Measurements from ENCODE around the gene ZSCAN25.
"Not testable (repeated sequence)": the region's sequence is repeated elsewhere in the genome, so short reads cannot be mapped to it uniquely, and the experiment has no call there.

Gene ZSCAN25

DNA sequence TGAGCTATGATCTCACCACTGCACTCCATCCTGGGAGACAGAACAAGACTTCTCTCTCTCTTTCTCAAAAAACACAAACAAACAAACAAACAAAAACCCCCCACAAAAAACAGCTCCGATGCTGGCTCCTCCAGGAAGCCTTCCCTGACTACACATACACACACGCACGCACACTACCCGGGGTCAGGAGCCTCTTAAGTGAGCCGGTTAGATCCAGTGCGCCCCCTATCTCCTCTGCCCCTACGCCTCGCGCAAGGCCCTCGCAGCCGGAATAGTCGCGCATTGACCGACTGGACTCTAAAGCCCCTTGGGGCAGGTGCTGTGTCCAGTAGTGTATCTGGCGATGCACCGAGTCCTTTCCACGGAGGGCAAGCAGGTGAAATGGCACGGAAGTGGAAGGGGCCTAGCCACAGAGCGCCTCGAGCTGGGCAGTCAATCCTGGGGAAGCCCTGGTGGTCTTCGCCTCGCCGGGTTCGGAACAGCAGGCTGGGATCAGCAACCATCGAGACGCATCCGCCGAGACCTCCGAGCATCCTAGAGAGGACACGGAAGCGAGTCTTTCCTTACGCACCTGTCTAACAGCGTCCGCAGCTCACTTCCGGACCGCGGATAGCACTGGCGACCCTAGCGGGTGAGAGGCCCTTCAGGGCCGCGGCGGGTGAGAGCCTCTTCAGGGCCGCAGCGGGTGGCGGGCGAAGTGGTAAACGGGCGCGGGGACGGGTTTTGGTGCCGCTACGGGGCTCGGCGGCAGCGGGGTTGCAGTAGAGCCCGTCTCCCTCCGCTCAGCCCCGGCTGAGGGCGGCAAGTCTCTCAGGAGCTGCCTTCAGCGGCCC lies at the start of gene ZSCAN25:
TSS of gene ZSCAN25 (plus strand) at position 588 of the 833 bp plus-strand sequence. CDS start 2,661 bp downstream, outside the sequence.
- peak; percentile 100 for DNase-seq (ENCODE audit: low spot score)
- peak; percentile 99 for FAIRE-seq

DNA sequence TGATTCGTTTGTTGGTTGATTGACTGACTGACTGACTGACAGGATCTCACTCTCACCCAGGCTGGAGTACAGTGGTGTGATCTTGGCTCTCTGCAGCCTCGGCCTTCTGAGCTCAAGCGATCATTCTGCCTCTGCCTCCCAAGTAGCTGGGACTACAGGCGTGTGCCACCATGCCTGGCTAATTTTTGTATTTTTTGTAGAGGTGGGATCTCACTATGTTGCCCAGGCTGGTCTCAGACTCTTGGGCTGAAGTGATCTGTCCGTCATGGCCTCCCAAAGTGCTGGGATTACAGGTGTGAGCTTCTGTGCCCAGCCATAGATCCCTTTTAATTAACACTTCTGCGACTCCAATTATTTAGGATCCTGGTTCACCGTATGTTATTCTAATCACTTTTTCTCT lies 48.0 kb upstream of the ZSCAN25 start:
- FAIRE-seq; DNase-seq (ENCODE audit: low spot score): not testable (repeated sequence)

DNA sequence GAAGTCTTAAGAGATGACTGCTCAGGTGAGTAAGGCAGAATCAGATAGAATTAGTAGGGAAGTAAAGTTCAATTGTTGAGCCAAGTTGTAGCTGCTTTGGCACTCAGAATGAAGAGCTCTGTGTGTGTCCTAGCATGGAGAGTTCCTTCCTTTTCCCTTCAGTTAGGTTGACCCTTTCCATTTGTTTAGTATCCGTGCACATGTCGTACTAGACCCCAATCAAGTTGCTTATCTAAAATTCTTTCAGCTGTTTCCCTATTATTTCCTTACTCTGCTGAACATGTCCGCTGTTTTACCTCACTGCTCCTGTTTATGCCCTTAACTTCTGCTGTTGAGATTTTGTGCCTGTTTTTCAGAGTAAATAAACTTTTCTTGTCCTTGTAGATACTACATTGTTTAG lies 45.0 kb upstream of the ZSCAN25 start:
- no peak for DNase-seq (ENCODE audit: low spot score)
- FAIRE-seq, result no peak

DNA sequence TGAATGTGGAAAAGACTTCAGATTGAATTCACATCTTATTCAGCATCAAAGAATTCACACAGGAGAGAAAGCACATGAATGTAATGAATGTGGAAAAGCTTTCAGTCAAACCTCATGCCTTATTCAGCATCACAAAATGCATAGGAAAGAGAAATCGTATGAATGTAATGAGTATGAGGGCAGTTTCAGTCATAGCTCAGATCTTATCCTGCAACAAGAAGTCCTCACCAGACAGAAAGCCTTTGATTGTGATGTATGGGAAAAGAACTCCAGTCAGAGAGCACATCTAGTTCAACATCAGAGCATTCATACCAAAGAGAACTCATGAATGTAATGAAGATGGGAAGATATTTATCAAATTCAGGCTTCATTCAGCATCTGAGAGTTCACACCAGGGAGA lies 43.5 kb upstream of the ZSCAN25 start:
- DNase-seq (ENCODE audit: low spot score) (no peak), FAIRE-seq (no peak)

DNA sequence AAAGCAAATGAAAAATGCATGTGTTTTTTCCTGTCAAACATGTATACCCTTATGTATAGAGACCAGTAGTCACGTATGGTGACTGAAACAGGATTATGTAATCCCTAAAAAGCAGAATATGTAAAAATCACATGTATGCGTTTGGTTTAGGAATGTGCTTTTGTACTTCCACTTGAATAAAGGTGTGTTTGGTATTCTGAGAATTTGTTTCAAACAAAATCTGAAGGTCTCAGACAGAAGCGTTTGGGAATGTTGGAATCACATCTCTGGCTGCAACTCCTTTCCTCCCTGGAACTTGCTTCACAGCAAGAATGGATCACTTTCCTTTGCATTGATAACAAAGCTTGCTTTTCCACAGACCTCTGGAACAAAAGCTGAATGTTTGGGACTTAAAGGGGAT lies 40.5 kb upstream of the ZSCAN25 start:
- DNase-seq (ENCODE audit: low spot score), result no peak
- no peak for FAIRE-seq

DNA sequence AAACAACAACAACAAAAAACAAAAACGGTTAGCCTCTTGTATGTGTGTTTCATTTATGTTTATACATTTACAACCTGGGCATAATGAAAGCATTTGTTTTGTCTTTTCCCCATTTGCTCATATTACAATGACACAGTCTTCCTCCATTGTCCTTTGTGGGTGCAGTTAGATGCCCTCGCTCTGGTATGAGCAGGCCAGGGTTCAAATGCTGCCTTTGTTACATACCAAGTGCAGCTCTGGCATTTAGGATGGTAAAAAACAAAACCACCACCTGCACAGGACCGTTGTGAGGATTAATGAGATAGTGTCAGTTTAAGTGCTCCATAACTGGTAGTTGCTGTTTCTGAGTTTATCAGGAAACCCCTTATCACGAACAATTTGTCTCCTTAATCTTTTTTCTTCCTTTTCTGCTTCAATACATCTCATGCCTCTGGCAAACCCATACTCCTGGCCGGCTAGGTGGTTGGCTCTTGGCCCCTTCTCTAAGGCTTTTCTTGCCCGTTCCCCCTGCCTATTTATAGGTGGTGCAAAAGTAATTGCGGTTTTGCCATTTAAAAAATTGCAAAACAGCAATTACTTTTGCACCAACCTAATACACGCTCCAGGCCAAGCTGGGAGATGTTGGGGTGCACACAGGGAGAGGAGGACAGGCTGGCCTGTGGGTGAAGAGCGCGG lies 37.3 kb upstream of the ZSCAN25 start:
- FAIRE-seq, result no peak
- DNase-seq (ENCODE audit: low spot score), result no peak

DNA sequence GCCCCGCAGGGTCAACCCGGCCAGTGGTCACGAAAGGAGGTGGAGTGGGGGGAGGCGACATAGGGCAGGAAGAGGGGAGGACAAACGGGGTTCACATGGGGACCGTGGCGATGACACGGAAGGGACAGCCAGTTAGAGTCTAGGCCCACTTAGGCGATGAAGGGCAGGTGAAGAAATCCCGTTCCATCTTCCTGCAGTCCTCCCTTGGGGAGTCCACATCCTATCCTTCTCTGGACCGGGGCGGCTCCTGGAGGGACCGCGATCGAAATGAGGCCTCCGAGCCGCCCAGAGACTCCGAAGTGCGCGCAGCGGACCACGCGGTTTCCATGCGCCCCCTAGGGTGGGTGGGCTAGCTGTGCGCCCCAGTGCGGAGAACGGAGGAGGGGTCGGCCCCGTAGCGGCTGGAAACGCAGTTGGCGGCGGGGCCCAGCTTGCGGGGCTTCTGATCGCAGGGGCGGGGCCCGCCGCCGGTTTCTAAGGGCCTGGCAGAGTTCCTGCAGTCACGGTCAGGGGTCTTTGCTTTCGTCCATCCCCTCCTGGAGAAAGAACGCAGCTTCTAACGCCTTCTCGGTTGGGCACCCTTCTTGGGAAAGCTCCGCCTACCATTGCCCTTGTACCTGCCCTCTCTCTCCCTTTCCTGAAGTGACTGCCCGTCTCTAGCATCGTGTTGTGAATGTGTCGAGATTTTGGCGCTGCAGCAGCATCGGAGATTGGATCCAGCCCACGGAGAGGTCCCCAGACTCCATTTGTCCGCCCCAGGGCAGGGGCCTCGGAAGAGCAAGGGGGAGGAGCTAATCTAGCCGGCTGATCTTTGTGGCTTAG lies 36.6 kb upstream of the ZSCAN25 start:
- FAIRE-seq, result no peak
- no peak for DNase-seq (ENCODE audit: low spot score)

DNA sequence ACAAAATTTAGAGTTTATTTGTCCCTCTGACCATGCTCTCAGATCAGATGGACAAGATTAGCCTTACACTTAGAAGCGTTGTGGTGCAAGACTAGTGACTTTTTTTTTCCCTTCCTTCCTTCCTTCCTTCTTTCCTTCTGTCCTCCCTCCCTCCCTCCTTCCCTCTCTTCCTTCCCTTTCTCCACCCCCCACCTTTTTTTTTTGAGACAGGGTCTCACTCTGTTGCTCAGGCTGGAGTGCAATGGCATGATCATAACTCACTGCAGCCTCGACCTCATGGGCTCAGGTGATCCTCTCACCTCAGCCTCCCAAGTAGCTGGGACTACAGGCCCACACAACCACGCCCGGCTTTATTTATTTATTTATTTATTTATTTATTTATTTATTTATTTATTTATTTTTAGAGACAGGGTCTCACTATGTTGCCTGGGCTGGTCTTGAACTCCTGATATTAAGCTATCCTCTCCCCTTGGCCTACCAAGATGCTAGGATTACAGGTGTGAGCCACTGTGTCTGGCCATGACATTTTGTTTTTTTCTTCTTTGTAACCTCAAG lies 35.9 kb upstream of the ZSCAN25 start:
- not testable (repeated sequence) for DNase-seq (ENCODE audit: low spot score); FAIRE-seq

DNA sequence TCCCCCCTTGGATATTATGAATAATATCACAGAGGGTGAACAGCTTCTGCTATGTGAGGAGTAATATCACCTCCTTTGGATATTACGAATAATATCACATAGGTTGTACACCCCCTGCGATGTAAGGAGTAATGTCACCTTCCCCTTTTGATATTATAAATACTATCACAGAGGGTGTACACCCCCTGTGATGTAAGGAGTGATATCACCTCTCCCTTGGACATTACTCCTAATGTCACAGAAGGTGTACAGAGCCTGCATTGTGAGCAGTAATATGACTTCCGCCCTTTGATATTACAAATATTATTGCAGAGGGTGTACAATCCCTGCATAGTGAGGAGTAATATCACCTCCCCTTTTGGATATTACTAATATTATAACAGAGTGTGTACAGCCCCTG lies 27.9 kb upstream of the ZSCAN25 start:
- DNase-seq (ENCODE audit: low spot score) (no peak), FAIRE-seq (peak; percentile 9)

DNA sequence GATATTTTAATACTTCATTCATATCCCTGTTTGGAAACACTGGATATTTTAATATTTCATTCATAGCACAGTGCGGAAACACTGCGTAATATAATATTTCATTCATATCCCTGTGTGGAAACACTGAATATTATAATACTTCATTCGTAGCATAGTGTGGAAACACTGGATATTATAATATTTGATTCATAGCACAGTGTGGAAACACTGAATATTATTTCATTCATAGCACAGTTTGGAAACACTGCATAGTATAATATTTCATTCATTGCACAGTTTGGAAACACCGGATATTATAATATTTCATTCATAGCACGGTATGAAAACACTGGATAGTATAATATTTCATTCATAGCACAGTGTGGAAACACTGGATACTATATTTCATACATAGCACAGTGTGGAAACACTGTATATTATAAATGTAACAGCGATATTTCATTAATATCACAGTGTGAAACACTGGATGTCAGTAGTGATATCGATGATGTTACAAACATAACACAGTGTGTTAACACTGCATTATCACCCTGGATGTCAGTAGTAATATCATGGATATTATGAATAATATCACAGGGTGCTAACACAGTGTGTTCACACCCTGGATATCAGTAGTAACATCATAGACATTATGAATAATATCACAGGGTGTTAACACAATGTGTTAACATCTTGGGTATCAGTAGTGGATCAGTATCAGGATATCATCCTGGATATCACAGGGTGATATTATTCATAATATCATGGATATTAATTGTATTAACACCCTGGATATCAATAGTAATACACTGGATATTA lies 21.6 kb upstream of the ZSCAN25 start:
- peak; percentile 97 for FAIRE-seq
- no peak for DNase-seq (ENCODE audit: low spot score)

DNA sequence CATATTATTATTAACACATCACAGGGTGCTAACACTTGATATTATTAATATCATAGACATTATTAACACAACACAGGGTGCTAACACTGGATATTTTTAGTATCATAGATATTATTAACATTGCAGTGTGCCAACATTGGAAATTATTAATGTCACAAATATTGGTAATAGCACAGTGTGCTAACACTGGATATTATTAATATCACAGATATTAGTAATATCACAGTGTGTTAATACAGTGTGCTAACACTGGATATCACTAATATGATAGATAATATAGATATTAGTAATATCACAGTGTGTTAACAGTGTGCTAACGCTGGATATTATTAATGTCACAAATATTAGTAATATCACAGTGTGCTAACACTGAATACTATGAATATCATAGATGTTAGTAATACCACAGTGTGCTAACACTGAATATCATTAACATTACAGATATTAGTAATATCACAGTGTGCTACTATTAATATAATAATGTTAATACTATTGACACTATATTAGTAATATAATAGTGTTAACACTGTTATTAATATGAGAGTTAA lies 20.3 kb upstream of the ZSCAN25 start:
- FAIRE-seq (no peak), DNase-seq (ENCODE audit: low spot score) (no peak)

DNA sequence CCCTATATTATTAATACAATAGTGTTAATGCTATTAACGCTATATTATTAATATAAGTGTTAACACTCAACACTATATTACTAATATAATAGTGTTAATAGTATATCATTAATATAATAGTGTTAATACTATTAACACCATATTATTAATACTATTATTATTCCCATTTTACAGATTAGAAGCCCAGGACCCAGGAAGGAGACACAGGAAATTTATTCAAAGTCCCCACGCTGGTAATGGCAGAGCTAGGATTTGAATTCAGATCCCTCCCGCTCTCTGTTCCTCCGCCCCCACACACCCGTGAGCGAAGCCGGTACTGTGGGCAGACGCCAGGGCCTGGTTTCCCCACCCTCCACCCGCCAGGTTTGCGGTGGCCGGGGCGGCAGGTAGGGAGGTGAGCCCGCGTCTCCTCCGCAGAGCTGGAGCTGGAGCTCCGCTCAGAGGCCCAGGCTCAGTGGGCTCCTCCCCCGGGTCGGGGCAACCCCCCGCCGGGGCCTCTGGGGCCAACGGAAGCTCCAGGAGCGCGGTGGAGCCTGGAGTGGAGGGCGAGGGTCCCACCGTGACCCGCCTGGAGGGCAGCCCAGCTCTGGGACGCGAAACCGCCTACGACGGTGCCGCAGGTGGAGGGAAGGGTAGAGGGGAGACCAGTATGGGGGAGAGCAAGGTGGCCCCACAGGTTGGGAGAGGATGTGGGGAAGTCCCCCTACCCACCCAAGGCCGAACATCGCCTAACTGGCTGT lies 18.8 kb upstream of the ZSCAN25 start, which contains the start of gene TMEM225B:
TSS of gene TMEM225B (plus strand) at position 506 of the 740 bp plus-strand sequence. CDS start 6,122 bp downstream, outside the sequence.
- no peak for FAIRE-seq
- no peak for DNase-seq (ENCODE audit: low spot score)

DNA sequence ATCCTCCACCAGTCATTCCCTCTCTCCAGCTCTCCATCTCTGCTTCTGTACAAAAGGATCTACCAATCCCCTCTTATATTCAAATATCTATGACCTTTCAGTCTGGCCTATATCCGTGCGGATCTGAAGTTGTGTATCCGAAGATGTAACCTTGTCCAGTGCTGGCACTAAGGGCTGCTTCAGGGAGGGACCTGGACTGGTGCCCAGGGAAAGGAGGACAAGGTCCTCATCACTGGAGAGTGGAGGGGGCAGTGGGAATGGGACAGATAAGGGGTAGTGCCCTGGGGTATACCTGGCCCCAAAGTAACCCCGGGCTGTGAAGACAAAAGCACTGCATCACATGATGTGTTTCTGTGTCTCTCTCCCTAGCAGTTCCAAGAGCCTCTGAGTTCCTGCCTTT lies 16.9 kb upstream of the ZSCAN25 start:
- no peak for DNase-seq (ENCODE audit: low spot score)
- FAIRE-seq, result no peak

DNA sequence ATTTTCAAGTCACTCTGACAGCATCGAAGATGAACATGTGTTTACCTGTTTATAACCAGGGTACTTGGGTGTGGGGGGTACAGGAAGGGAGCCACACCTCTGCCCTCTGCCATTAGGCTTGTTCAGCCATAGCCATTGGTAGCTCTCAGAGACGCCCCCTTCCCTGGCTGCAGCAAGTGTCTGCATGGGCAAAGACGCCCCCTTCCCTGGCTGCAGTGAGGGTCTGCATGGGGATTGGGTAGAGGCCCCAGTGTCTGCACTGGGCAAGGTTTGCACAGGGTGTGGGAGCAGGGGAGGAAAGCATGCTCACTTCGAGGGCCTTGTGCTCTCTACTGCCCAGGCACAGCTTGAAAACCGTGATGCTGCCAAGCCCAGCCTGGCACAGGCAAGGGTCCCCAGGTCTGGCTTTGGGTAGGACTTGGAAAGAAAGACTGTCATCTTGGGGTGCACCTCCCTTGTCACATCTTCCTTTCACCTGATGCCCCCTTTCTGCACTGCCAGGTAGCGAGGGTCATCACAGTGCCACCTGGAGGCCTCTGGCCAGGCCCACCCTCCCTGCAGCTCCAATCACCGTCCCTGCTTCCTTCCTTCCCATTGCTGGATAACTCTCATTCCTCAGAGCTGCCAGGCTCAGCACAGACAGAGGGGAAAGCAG lies 15.0 kb upstream of the ZSCAN25 start:
- DNase-seq (ENCODE audit: low spot score) (no peak), FAIRE-seq (no peak)

DNA sequence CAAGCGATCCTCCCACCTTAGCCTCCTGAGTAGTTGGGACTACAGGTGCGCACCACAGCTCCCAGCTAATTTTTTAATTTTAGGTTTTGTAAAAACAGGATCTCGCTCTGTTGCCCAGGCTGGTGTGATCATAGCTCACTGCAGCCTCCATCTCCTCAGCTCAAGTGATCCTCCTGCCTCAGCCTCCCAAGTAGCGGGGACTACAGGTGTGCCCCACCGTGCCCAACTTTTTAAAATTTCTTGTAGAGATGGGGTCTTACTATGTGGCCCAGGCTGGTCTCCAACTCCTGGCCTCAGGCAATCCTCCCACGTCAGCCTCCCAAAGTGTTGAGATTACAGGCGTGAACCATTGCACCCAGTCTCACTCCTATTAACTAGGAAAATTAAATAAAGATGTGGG lies 11.2 kb upstream of the ZSCAN25 start:
- no peak for DNase-seq (ENCODE audit: low spot score)
- FAIRE-seq, result no peak

DNA sequence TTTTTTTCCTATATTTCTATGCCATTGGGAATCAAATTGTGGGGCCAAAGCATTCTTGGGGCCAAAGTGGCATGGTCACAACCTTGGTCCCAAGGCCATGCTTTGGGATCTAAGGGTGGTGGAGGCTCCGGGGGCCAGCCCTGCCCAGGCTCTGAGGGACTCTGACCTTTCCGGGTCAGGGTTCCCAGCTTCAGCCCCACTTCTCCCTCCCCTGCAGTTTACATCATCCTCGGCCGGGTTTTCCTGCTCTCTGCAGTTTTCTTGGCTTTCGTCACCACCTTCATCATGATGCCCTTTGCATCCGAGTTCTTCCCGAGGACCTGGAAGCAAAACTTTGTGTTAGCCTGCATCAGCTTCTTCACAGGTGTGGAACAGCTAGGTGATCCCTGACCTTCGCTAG lies 10.2 kb upstream of the ZSCAN25 start:
- no peak for FAIRE-seq

DNA sequence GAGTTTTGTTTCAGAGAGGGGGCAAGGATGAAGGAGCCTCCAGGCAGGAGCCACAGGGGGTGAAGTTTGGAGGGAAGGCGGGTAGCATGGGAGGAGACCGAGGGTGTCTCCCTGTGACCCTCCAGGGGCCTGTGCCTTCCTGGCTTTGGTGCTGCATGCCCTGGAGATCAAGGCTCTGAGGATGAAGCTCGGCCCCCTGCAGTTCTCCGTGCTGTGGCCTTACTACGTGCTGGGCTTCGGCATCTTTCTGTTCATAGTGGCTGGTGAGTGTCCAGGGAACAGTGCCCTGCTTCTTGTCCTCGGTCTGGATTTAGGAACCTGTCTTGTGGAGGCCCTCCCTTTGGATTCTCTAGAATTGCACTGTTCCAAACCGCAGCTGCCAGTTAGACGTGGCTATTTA lies 9.2 kb upstream of the ZSCAN25 start:
- FAIRE-seq (no peak), DNase-seq (ENCODE audit: low spot score) (no peak)

More for the DNA sequence above, 10.2 kb upstream of the ZSCAN25 start:
- no peak for DNase-seq (ENCODE audit: low spot score)

DNA sequence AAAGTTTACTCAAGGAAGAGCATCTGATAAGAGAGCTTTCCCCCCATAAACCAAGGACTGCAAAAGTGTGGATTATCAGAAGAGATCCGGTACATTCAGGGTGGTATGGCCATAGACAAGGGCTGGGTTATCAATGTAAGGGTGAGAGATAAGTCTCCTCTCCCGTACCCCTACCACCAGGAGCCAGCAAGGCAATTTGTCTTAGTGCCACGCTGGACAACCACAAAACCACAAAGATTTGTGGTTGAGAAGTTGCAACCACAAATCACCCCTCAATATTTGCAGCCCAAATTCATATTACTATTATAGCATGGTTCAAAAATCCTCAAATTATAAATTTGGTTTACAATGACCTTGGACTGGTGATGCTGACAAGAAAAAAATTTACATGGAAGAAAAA lies 2.3 kb upstream of the ZSCAN25 start:
- no peak for FAIRE-seq
- DNase-seq (ENCODE audit: low spot score), result no peak

DNA sequence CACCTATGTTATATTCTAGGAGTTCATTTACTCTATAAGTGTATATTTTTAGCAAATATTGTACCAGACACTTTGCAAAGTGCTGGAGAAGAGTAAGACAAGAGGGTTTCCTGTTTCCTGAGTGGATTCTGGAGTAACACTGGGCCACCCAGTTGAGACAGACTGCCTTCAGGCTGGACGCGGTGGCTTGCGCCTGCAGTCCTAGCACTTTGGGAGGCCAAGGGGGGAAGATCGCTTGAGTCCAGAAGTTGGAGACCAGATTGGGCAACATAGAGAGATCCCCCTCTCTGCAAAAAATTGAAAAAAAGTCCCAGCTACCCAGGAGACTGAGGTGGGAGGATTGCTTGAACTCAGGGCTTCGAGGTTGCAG lies 772 bp upstream of the ZSCAN25 start:
- DNase-seq (ENCODE audit: low spot score) (no peak), FAIRE-seq (no peak)
